ENCODE data around the gene PLA2G4C. TPM values are rescaled to one million over a fixed set of nuclear protein-coding genes. Genes with fewer than 3 reads are reported as not detected.

Gene PLA2G4C
- total and polyA plus RNA-seq, 7 donors, result 0.60 to 18.5 (median 11.8) TPM

DNA sequence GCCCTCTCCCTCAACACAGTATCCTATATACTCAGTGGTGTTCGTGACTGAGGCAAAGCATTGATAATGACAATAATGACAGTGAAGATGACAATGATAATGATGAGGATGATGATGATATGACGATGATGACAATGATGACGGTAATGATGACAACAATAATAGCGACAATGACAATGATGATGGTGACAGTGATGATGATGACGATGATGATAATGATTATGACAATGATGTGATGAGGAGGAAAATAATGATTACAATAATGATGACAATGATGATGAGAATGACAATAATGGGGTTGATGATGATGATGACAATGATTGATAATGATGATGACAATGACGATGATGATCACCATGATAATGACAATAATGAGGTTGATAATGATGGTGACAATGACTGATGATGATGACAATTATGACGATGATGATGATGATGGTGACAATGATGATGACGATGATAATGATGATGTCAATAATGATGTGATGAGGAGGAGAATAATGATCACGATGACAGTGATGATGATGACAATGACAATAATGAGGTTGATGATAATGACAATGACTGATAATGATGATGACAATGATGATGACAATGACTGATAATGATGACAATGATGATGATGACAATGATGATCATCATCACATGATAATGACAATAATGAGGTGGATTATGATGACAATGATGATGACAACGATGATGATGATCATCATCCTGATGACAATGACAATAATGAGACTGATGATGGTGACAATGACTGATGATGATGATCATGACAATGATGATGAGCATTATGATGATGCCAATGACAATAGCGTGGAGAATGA is 99.5 kb downstream of the PLA2G4C start:
- DNase-seq, result no peak
- Histone ChIP-seq H3K9me3 (no peaks in the 10 kb centered on the region), H3K4me1 (no peaks in the 10 kb centered on the region), H3K4me3 (no peak overlapping the region), H3K27ac (no peak overlapping the region), H3K36me3 (no peaks in the 10 kb centered on the region), H3K27me3 (peaks cover 0 to 4% (median 0%) of the 10 kb centered on the region in 3 donors)
- intact Hi-C loops (cut with DNase I), result no loop called here
- no peak for TF ChIP-seq POLR2AphosphoS5 (IDR thresholded peaks at IDR 0.05)
- TF ChIP-seq, protein P1, sequence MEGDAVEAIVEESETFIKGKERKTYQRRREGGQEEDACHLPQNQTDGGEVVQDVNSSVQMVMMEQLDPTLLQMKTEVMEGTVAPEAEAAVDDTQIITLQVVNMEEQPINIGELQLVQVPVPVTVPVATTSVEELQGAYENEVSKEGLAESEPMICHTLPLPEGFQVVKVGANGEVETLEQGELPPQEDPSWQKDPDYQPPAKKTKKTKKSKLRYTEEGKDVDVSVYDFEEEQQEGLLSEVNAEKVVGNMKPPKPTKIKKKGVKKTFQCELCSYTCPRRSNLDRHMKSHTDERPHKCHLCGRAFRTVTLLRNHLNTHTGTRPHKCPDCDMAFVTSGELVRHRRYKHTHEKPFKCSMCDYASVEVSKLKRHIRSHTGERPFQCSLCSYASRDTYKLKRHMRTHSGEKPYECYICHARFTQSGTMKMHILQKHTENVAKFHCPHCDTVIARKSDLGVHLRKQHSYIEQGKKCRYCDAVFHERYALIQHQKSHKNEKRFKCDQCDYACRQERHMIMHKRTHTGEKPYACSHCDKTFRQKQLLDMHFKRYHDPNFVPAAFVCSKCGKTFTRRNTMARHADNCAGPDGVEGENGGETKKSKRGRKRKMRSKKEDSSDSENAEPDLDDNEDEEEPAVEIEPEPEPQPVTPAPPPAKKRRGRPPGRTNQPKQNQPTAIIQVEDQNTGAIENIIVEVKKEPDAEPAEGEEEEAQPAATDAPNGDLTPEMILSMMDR (IDR thresholded peaks at IDR 0.05), result no peak
- no peak for TF ChIP-seq POLR2A (IDR thresholded peaks at IDR 0.05)
- TF ChIP-seq EP300 (IDR thresholded peaks at IDR 0.05), result no peak
- WGBS, 2 donors, result 88 to 93% methylated on average over 11 of the region's 11 CpGs

DNA sequence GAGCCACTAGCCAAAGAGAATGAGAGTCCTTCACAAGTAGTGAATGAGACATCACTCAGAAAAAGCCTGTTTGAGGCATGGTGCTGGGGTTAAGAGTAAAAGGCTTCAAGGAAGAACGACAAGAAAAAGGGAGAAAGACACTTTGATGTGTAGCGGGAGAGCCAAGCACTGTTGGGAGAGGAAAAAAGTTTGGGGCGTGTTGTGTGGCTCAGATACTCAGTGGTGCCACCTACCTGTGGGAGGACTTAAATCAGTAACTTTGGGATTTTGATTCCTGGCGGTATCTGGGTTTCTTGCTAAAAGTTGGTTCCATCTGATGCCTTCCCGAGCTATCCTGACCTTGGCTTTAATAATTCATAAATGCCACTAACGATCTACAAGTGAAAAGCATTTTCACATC is 103.9 kb downstream of the PLA2G4C start:
- TF ChIP-seq EP300 (IDR thresholded peaks at IDR 0.05) (no peak), POLR2AphosphoS5 (IDR thresholded peaks at IDR 0.05) (no peak), POLR2A (IDR thresholded peaks at IDR 0.05) (no peak)
- TF ChIP-seq, protein P1 (IDR thresholded peaks at IDR 0.05), result no peak
- Histone ChIP-seq H3K4me3 (no peak overlapping the region), H3K27me3 (peaks cover 0 to 6% (median 0%) of the 10 kb centered on the region in 3 donors), H3K27ac (no peak overlapping the region), H3K36me3 (no peaks in the 10 kb centered on the region), H3K9me3 (no peaks in the 10 kb centered on the region), H3K4me1 (no peaks in the 10 kb centered on the region)
- intact Hi-C loops (cut with DNase I), result no loop called here
- WGBS, 2 donors, result 81 to 86% methylated on average over 6 of the region's 6 CpGs
- DNase-seq, result no peak

DNA sequence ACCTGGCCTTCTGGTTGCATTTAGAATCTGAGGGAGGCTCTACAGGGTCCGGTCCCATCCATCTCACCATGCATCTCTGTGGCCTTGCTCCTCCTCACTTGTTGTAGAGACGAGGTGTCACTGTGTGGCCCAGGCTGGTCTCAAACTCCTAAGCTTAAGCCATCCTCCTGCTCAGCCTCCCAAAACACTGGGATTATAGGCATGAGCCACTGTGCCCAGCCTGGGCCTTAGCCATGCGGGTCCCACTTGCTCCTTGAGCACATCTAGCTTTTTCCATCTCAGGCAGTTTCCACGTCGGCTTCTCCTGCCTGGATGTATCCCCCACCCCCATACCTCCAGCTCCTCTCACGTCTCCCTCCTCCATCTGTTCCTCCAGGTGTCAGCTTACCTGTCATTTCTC is 106.4 kb downstream of the PLA2G4C start:
- no peak overlapping the region for H3K27ac ChIP-seq
- WGBS, 2 donors, result 74 to 84% methylated on average over 6 of the region's 6 CpGs
- H3K4me3 ChIP-seq, result no peak overlapping the region
- DNase-seq, result no peak
- intact Hi-C loops (cut with DNase I), result no loop called here
- no peaks in the 10 kb centered on the region for H3K36me3 ChIP-seq
- no peak for TF ChIP-seq EP300 (IDR thresholded peaks at IDR 0.05)
- no peak for TF ChIP-seq POLR2A (IDR thresholded peaks at IDR 0.05)
- TF ChIP-seq POLR2AphosphoS5 (IDR thresholded peaks at IDR 0.05), result no peak
- TF ChIP-seq, protein P1 (IDR thresholded peaks at IDR 0.05), result no peak
- peaks cover 0 to 6% (median 0%) of the 10 kb centered on the region in 3 donors for H3K27me3 ChIP-seq
- H3K4me1 ChIP-seq, result no peaks in the 10 kb centered on the region
- H3K9me3 ChIP-seq, result no peaks in the 10 kb centered on the region

DNA sequence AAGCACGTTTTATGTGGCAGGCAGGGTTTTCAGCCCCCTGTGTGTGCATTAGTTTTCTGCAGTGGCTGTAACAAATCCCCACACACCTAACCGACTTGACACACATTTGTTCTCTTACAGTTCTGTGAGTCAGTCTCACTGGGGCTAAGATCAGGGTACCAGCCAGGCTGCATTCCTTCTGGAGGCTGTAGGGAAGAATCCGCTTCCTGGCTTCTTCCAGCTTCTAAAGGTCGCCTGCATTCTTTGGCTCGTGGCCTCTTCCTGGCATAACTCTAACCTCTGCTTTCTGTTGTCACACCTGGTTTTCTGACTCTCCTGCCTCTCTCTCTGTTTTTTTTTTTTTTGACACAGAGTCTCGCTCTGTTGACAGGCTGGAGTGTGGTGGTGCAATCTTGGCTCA is 109.8 kb downstream of the PLA2G4C start:
- 84 to 86% methylated on average over 6 of the region's 6 CpGs for WGBS, 2 donors
- Histone ChIP-seq H3K9me3 (no peaks in the 10 kb centered on the region), H3K36me3 (no peaks in the 10 kb centered on the region), H3K4me1 (no peaks in the 10 kb centered on the region), H3K27ac (no peak overlapping the region), H3K4me3 (no peak overlapping the region), H3K27me3 (peaks cover 0 to 5% (median 0%) of the 10 kb centered on the region in 3 donors)
- intact Hi-C loops (cut with DNase I), result no loop called here
- DNase-seq, result no peak
- TF ChIP-seq POLR2AphosphoS5 (IDR thresholded peaks at IDR 0.05) (no peak), POLR2A (IDR thresholded peaks at IDR 0.05) (no peak), EP300 (IDR thresholded peaks at IDR 0.05) (no peak)
- TF ChIP-seq, protein P1 (IDR thresholded peaks at IDR 0.05), result no peak
